Left cardiac atrium (tissue), 4 donors: ENCODE measurements around the gene NKAIN1. TPM values are rescaled to one million over a fixed set of nuclear protein-coding genes. Genes with fewer than 3 reads are reported as not detected.
"Not testable (repeated sequence)": the region's sequence is repeated elsewhere in the genome, so short reads cannot be mapped to it uniquely, and the experiment has no call there.

ENCODE experiments used
- ATAC-seq, 2 donors: fragments of 200-7000 bp; cut with Tn5 transposase; one replicate each; pipeline ENCODE4 v1.9.1; 2020; ENCODE audit warnings: mild to moderate bottlenecking in 2 of 2, moderate library complexity in 2 of 2
- DNase-seq: peaks from one replicate; pipeline ENCODE4 v3.0.0-alpha.2; 2020
- intact Hi-C, 2 donors: fragments of 100-400 bp; cut with DNase I; formaldehyde crosslinking; loops; one replicate each; pipeline versions ENCODE4 v1.14.1 to v1.15.1; 2022 to 2023
- total RNA-seq, 2 donors: library from RNA; stranded (reverse); fragmentation: NEBNext Ultra II Directional; extraction: Animal tissue kit (Norgen Biotek cat#: 25700); gene quantifications; one replicate each; pipeline ENCODE4 v1.2.1, GENCODE V29; 2021
- donor health status: DM: no; HTN: yes; CAD: no.
- donor health status: DM: no; HTN: yes; CAD: no; lungs with severe emphysema.
- donor health status: DM: yes; HTN: yes; CAD: no.
- donor health status: Dilated cardiomyopathy.

Gene NKAIN1
- total RNA-seq, 2 donors from 2014 or later = 0.15 TPM; not detected in 1

- ATAC-seq, DNase-seq, intact Hi-C loops: not testable (repeated sequence)
Observed at GRCh38 chr1:31137873-31138272, 101.8 kb downstream of the NKAIN1 start.

- no peak for ATAC-seq
- intact Hi-C loops = no loop called here
- DNase-seq = no peak
Observed at GRCh38 chr1:31135973-31136600, 103.6 kb downstream of the NKAIN1 start.

GRCh38 chr1:31133368-31133767 lies 106.3 kb downstream of the NKAIN1 start:
- DNase-seq (no peak), ATAC-seq (no peak)
- intact Hi-C loops = no loop called here

Other genes with a start within 250 kb of the NKAIN1 start
- gene PUM1, start 174.2 kb downstream of the NKAIN1 start, total RNA-seq = 10 to 100 TPM; 71.3 to 75.1 TPM
- gene SNRNP40, start 56.9 kb upstream of the NKAIN1 start, total RNA-seq = 10 to 100 TPM; 24.2 to 28.6 TPM
- gene ZCCHC17, start 57.1 kb upstream of the NKAIN1 start, total RNA-seq = 10 to 100 TPM; 14.4 to 15.7 TPM
- gene FABP3, start 133.2 kb upstream of the NKAIN1 start, total RNA-seq = 1,000 to 10,000 TPM; 2,432 to 3,075 TPM
- gene SERINC2, start 173.3 kb upstream of the NKAIN1 start, total RNA-seq = 1 to 10 TPM; 2.4 to 2.9 TPM